DMS153 (cell line): ENCODE results near the gene G2E3.
"Not testable (repeated sequence)": the region's sequence is repeated elsewhere in the genome, so short reads cannot be mapped to it uniquely, and the experiment has no call there.

Experiments used
- DNase-seq: peaks from one replicate; lab custom pipeline; 2025; lab: John Stamatoyannopoulos, UW

Gene G2E3, protein sequence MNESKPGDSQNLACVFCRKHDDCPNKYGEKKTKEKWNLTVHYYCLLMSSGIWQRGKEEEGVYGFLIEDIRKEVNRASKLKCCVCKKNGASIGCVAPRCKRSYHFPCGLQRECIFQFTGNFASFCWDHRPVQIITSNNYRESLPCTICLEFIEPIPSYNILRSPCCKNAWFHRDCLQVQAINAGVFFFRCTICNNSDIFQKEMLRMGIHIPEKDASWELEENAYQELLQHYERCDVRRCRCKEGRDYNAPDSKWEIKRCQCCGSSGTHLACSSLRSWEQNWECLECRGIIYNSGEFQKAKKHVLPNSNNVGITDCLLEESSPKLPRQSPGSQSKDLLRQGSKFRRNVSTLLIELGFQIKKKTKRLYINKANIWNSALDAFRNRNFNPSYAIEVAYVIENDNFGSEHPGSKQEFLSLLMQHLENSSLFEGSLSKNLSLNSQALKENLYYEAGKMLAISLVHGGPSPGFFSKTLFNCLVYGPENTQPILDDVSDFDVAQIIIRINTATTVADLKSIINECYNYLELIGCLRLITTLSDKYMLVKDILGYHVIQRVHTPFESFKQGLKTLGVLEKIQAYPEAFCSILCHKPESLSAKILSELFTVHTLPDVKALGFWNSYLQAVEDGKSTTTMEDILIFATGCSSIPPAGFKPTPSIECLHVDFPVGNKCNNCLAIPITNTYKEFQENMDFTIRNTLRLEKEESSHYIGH

GRCh38 chr14:30558675-30559555 lies at the start of gene G2E3:
G2E3 (plus strand) TSS chr14:30559158; CDS start chr14:30581080, 21,922 bp downstream.
- DNase-seq, result peak; percentile 81

GRCh38 chr14:30517737-30518136 lies 41.2 kb upstream of the G2E3 start:
- DNase-seq, result no peak

DNA sequence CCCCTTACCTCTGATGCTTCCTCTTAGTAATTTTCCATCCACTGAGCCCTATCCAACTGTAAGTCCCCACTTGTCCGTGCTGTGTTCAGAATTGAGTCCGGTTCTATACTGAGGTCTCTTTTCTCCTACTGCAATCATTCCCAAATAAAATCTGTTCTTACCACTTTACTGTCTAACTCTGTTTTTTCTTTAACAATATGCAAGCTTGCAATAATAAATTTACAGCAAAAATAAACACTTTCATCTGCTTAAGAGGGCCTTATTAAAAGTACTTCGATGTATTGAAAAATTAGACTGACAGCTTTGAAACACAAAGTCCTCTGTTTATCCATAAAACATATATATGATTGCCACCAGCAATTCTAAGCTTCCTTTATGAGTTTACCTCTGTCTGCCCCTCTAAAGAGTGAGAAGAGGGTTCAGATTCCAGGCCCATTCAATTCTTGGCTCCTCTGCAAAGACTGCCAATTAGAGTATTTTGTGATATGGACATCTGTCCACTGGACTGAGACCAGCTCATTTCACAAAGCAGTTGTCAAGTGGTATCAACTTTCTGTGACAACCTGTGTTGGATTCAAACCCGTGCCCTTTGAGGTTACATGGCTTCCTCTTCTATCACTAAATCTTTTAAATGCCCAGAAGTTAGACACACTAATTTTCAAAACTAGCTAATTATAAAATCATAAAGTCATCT lies 39.9 kb upstream of the G2E3 start:
- no peak for DNase-seq

GRCh38 chr14:30519961-30520360 lies 39.0 kb upstream of the G2E3 start:
- DNase-seq, result no peak

DNA sequence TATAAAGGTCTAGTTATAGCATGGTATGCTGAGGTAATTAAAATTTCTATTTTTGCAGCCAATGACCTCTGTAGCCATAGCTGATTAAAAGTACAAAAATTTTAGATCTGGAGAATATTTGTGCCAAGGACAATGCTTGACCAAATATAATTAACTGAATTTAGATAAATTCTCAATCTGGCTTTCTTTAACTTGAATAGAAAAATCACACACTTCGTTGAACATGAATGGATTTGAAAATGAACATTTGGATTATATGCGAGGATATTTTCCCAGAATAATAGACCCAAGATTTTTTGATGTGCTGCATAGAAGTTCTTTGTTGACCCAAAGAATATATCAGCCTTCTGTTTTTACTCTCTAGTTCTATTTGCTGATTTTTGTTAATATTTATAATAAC lies 38.4 kb upstream of the G2E3 start:
- no peak for DNase-seq

DNA sequence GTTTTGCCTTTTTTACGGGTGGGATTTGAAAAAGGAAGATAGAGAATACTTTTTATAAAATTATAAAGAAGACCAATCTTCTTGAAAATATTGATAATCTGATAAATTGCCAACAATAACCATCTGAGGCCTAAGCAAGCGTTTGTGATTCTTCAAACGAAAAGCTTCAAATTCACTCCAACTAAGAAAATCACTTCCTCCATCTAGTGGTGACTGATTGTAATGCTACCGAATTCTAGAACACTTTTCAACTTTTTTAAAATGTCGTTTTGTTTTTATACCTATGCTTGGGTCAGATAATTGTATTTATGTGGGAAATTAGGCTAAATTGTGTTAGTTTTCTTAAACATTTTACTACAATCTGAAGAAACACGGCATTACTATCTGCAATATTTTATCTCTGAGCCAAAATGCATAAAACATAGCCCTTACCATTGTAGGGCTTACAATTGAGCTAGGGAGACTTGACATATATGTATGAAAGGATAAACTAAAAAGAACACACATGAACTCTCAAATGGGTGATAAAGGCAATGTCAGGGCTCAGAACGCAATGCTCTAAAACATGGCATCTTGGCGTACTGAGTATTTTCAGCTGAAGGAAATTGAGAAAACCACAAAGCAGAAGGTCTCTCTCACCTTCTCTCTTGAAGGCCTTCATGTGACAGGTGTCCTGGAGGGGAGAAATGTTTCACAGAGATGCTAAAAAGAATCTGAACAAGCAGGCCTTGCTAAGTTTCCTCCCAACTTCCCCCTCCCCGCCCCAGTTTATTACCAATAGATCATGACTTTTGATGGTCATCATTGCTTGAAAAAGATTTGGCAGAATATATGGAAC lies 36.8 kb upstream of the G2E3 start:
- peak; percentile 44 for DNase-seq

DNA sequence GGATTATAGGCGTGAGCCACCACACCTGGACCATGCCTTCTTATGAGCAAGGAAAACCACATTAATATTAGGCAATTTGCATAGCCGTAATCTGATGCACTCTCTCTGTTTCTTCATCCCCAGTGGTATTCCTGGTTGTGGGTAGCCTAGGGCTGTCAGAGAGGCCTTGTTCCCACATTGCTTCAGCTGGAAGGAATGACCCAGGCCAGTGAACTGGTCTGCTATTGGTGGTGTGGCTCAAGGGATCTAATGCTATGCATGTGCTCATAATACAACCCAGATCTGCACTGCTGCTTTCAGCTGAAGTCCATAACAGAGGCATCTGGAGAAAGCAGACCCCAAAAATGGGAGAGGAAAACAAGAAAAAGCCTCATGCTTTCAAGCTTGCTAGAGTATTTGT lies 33.1 kb upstream of the G2E3 start:
- DNase-seq, result no peak

- no peak for DNase-seq
Measured at GRCh38 chr14:30527196-30527595, 31.8 kb upstream of the G2E3 start.

DNA sequence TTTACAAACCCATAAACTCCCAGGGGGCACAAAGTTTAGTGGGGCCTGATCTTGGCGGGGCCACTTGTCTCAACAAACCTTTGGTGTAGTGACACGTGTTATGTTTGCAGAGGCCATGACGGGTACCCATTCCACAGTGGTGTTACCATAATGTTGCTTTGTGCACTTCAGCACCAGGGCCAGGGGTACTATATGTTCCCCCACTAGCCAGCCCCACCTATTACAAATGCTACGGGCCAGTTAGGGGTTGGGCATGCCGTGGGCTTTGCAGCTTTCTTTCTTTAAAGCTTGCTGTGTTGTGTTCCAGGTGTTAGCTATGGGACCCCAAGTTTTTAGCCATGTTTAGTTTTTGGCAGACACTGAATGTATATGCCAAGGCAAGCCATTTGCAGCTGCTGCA lies 30.8 kb upstream of the G2E3 start:
- DNase-seq, result no peak

GRCh38 chr14:30528778-30529642 lies 29.9 kb upstream of the G2E3 start:
- no peak for DNase-seq

DNA sequence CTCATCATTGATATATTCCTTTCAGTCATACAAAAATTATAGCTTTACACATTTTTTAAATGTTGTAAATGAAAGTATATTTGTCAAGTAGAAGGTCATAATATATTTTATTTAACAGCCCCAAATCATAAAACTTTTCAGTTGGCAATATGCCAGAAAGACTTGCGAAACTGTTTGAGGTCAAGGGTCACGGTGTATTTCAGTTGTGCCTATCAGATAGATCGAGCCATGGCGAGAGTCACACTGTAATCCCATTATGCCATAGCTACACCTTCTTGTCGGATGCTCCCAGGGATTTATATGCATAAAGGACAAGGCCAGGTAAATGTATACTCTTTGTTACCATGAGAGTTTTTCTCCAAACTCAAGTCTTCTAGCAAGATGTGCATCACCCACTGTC lies 26.7 kb upstream of the G2E3 start:
- DNase-seq, result no peak

GRCh38 chr14:30533126-30533525 lies 25.8 kb upstream of the G2E3 start:
- DNase-seq, result no peak

GRCh38 chr14:30541318-30541717 lies 17.6 kb upstream of the G2E3 start:
- DNase-seq, result no peak

DNA sequence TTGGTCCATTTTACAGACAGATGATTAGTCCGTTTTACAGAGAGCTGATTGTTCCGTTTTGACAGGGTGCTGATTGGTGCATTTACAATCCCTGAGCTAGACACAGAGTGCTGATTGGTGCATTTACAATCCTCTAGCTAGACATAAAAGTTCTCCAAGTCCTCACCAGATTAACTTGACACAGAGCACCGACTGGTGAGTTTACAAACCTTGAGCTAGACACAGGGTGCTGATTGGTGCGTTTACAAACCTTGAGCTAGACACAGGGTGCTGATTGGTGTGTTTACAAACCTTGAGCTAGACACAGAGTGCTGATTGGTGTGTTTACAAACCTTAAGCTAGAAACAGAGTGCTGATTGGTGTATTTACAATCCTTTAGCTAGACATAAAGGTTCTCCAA lies 12.2 kb upstream of the G2E3 start:
- not testable (repeated sequence) for DNase-seq

GRCh38 chr14:30547388-30548048 lies 11.4 kb upstream of the G2E3 start:
- no peak for DNase-seq

DNA sequence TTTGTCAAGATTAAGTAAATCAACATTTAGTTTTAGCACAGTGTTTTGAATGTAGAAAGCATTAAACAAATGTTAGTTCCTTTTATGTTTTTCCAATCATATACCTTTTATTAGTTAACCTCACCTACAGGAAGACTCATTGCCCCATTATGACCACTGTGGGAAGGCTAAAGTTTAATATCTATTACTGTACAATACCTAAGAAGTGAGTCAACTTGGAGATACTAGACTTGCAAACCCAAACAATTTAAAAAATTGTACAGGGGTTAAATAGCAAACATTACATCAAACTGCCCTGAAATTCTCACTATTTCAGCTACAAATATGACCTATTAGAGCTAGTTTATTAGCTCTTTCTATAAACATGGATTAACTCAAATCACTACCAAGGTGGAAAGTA lies 8.6 kb upstream of the G2E3 start:
- DNase-seq, result no peak

DNA sequence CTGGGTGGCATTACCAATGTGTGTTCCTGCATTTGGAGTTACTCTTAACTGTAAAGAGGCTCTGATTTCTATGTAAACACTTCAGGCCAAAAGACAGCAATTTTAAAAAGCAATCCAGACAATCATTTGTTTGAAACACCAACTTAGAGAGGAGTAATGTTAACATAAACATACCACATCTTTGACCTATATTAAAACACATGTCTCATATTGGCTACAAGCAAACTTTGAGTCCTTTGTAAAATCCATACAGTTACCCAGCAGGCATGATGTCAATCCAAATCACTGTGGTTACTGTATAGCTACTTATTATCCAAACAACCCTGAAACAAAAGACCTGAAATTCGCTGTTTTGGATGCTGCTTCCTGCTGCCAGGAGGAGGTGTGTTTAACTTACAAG lies 7.5 kb upstream of the G2E3 start:
- DNase-seq, result peak; percentile 60

- no peak for DNase-seq
Measured at GRCh38 chr14:30553311-30553989, 5.5 kb upstream of the G2E3 start.

DNA sequence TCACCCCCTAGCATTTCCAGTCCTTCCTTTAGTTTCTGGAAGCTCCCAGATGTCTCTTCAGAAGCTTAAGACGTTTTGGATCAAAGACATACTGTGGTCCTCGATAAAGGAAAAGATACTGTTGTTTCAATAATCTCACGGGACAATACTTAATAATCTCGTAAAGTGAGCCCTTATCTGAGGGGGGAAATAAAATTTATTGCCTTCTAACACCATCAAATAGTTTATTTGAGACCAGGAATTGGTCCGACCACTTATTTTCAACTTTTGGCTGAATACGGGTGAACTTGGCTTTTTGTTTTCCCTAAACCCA lies 640 bp upstream of the G2E3 start:
- no peak for DNase-seq
